ENCODE data around the gene BANP.
"Not testable (repeated sequence)": the region's sequence is repeated elsewhere in the genome, so short reads cannot be mapped to it uniquely, and the experiment has no call there.

DNA sequence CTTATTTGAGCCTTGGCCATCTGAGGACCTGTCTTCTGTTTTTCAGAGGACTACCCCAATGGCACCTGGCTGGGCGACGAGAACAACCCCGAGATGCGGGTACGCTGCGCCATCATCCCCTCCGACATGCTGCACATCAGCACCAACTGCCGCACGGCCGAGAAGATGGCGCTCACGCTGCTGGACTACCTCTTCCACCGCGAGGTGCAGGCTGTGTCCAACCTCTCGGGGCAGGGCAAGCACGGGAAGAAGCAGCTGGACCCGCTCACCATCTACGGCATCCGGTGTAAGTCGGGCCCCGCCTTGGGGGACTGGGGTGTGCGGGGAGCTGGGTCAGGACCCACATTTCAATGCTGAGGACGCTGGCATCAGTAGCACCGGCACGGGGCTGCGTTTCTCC, 67.1 kb downstream of the BANP start:
- TF ChIP-seq GABPA (IDR thresholded peaks at IDR 0.05; ENCODE audit: borderline replicate concordance, insufficient read depth, low read length); CHD1 (IDR thresholded peaks at IDR 0.05; ENCODE audit: low read depth, low read length); POLR2A (IDR thresholded peaks at IDR 0.05; ENCODE audit: control extremely low read depth in 1 of 2, low read depth in 2 of 2, low read length in 2 of 2); YY1 (IDR thresholded peaks at IDR 0.05; ENCODE audit: low read depth, low read length); RBBP5 (IDR thresholded peaks at IDR 0.05; ENCODE audit: borderline replicate concordance, low read depth, low read length); RFX5 (IDR thresholded peaks at IDR 0.05; ENCODE audit: borderline replicate concordance, low read depth, low read length); EZH2 (IDR thresholded peaks at IDR 0.05; ENCODE audit: low read depth, low read length, severe bottlenecking); SUZ12 (IDR thresholded peaks at IDR 0.05; ENCODE audit: low read length); RAD21 (IDR thresholded peaks at IDR 0.05 in 1 of 2, conservative IDR thresholded peaks at IDR 0.05 in 1 of 2; ENCODE audit: low read depth in 2 of 2, low read length in 2 of 2); ZNF274 (IDR thresholded peaks at IDR 0.05; ENCODE audit: borderline replicate concordance, extremely low read depth, low read length); MAFK (IDR thresholded peaks at IDR 0.05; ENCODE audit: low read depth, low read length): not testable (repeated sequence)
- TF ChIP-seq, protein P1, sequence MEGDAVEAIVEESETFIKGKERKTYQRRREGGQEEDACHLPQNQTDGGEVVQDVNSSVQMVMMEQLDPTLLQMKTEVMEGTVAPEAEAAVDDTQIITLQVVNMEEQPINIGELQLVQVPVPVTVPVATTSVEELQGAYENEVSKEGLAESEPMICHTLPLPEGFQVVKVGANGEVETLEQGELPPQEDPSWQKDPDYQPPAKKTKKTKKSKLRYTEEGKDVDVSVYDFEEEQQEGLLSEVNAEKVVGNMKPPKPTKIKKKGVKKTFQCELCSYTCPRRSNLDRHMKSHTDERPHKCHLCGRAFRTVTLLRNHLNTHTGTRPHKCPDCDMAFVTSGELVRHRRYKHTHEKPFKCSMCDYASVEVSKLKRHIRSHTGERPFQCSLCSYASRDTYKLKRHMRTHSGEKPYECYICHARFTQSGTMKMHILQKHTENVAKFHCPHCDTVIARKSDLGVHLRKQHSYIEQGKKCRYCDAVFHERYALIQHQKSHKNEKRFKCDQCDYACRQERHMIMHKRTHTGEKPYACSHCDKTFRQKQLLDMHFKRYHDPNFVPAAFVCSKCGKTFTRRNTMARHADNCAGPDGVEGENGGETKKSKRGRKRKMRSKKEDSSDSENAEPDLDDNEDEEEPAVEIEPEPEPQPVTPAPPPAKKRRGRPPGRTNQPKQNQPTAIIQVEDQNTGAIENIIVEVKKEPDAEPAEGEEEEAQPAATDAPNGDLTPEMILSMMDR (IDR thresholded peaks at IDR 0.05; ENCODE audit: control extremely low read depth in 1 of 3, insufficient read depth in 1 of 3, low read depth in 1 of 3, low read length in 3 of 3), result not testable (repeated sequence)
- TF ChIP-seq, protein P2, sequence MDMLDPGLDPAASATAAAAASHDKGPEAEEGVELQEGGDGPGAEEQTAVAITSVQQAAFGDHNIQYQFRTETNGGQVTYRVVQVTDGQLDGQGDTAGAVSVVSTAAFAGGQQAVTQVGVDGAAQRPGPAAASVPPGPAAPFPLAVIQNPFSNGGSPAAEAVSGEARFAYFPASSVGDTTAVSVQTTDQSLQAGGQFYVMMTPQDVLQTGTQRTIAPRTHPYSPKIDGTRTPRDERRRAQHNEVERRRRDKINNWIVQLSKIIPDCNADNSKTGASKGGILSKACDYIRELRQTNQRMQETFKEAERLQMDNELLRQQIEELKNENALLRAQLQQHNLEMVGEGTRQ (IDR thresholded peaks at IDR 0.05; ENCODE audit: low read length), result not testable (repeated sequence)
